H9 (cell line): ENCODE results near the gene NANOS3. TPM values are rescaled to one million over a fixed set of nuclear protein-coding genes. Genes with fewer than 3 reads are reported as not detected.

Experiments
- DNase-seq: peaks from one replicate; pipeline ENCODE4 v3.0.0-alpha.2; 2017
- H2AFZ ChIP-seq: one replicate; pipeline ENCODE4 v1.6.1; 2013; ENCODE audit warnings: mild to moderate bottlenecking, low read length, control low read depth, moderate library complexity
- H2AK5ac ChIP-seq: 2 replicates; pipeline ENCODE4 v1.6.1; 2013; ENCODE audit warnings: low read length, control low read depth, mixed read lengths; ENCODE audit not compliant: insufficient read length
- H2BK120ac ChIP-seq: one replicate; pipeline ENCODE4 v1.6.1; 2013; ENCODE audit warnings: low read depth, mild to moderate bottlenecking, low read length, control low read depth, inconsistent platforms; ENCODE audit not compliant: poor library complexity, severe bottlenecking
- H2BK12ac ChIP-seq: 2 replicates; pipeline ENCODE4 v1.6.1; 2013; ENCODE audit warnings: low read length, control low read depth, mixed read lengths, low read depth; ENCODE audit not compliant: insufficient read length
- H2BK15ac ChIP-seq: 2 replicates; pipeline ENCODE4 v1.6.1; 2013; ENCODE audit warnings: low read depth, low read length, control low read depth
- H2BK20ac ChIP-seq: one replicate; pipeline ENCODE4 v1.6.1; 2013; ENCODE audit warnings: low read depth, mild to moderate bottlenecking, low read length, control low read depth, inconsistent platforms; ENCODE audit not compliant: poor library complexity, severe bottlenecking
- H2BK5ac ChIP-seq: 2 replicates; pipeline ENCODE4 v1.6.1; 2013; ENCODE audit warnings: low read length, control low read depth, mixed read lengths; ENCODE audit not compliant: insufficient read length
- H3K14ac ChIP-seq: 2 replicates; pipeline ENCODE4 v1.6.1; 2013; ENCODE audit warnings: low read length, control low read depth; ENCODE audit not compliant: insufficient read depth
- H3K18ac ChIP-seq: 2 replicates; pipeline ENCODE4 v1.6.1; 2013; ENCODE audit warnings: low read depth, mild to moderate bottlenecking, mixed read lengths, low read length, control low read depth; ENCODE audit not compliant: insufficient read length
- H3K23ac ChIP-seq: 2 replicates; pipeline ENCODE4 v1.6.1; 2013; ENCODE audit warnings: low read length, control low read depth, mixed read lengths, low read depth; ENCODE audit not compliant: insufficient read length
- H3K23me2 ChIP-seq: 2 replicates; pipeline ENCODE4 v1.6.1; 2013; ENCODE audit warnings: low read depth, mild to moderate bottlenecking, mixed read lengths, low read length, control low read depth; ENCODE audit not compliant: insufficient read length, poor library complexity, severe bottlenecking
- H3K27ac ChIP-seq: 2 replicates; pipeline ENCODE4 v1.5.1; 2013; ENCODE audit warnings: low read length, control low read depth, mixed read lengths, low read depth; ENCODE audit not compliant: insufficient read length
- H3K27me3 ChIP-seq: 2 replicates; pipeline ENCODE4 v1.6.1; 2013; ENCODE audit warnings: low read length, control low read depth, inconsistent platforms; ENCODE audit not compliant: insufficient read depth
- H3K4ac ChIP-seq: 2 replicates; pipeline ENCODE4 v1.6.1; 2013; ENCODE audit warnings: low read depth, mild to moderate bottlenecking, control low read depth, inconsistent platforms, low read length, moderate library complexity
- H3K4me1 ChIP-seq: 2 replicates; pipeline ENCODE4 v1.6.1; 2013; ENCODE audit warnings: low read length, control low read depth, inconsistent platforms; ENCODE audit not compliant: insufficient read depth
- H3K4me2 ChIP-seq: 2 replicates; pipeline ENCODE4 v1.6.1; 2013; ENCODE audit warnings: low read length, control low read depth, mixed read lengths; ENCODE audit not compliant: insufficient read length, insufficient read depth
- H3K56ac ChIP-seq: 2 replicates; pipeline ENCODE4 v1.6.1; 2013; ENCODE audit warnings: low read depth, mild to moderate bottlenecking, mixed read lengths, low read length, control low read depth; ENCODE audit not compliant: insufficient read length
- H3K79me1 ChIP-seq: 2 replicates; pipeline ENCODE4 v1.6.1; 2013; ENCODE audit warnings: low read depth, mild to moderate bottlenecking, moderate library complexity, low read length, control low read depth, inconsistent platforms; ENCODE audit not compliant: insufficient read depth, poor library complexity, severe bottlenecking
- H3K79me2 ChIP-seq: 2 replicates; pipeline ENCODE4 v1.6.1; 2013; ENCODE audit warnings: low read length, control low read depth, inconsistent platforms; ENCODE audit not compliant: insufficient read depth
- H3K9ac ChIP-seq: 2 replicates; pipeline ENCODE4 v1.6.1; 2013; ENCODE audit warnings: low read length, control low read depth, mixed read lengths; ENCODE audit not compliant: insufficient read length; ENCODE audit errors: extremely low read depth
- H3K9me3 ChIP-seq: one replicate; pipeline ENCODE4 v1.6.1; 2013; ENCODE audit warnings: low read depth, low read length, inconsistent platforms; ENCODE audit not compliant: control insufficient read depth
- H3T11ph ChIP-seq: one replicate; pipeline ENCODE4 v1.6.1; 2013; ENCODE audit warnings: mild to moderate bottlenecking, low read length, control low read depth, inconsistent platforms
- H4K20me1 ChIP-seq: one replicate; pipeline ENCODE4 v1.6.1; 2013; ENCODE audit not compliant: control insufficient read depth, insufficient read length, insufficient read depth
- H4K5ac ChIP-seq: 2 replicates; pipeline ENCODE4 v1.6.1; 2013; ENCODE audit warnings: low read depth, mild to moderate bottlenecking, mixed read lengths, low read length, control low read depth; ENCODE audit not compliant: insufficient read length
- H4K8ac ChIP-seq: replicated peaks from 2 replicates; pipeline ENCODE4 v1.6.1; 2013; ENCODE audit warnings: low read length, control low read depth, mixed read lengths, low read depth; ENCODE audit not compliant: insufficient read length
- H4K91ac ChIP-seq: 2 replicates; pipeline ENCODE4 v1.6.1; 2013; ENCODE audit warnings: low read depth, mild to moderate bottlenecking, moderate library complexity, mixed read lengths, low read length, control low read depth; ENCODE audit not compliant: insufficient read length
- H3K27ac Mint-ChIP-seq, 3 experiments: 2 replicates in 2 of 3; 3 replicates in 1 of 3; pipeline ENCODE4 v1.8.0; 2020 to 2021; ENCODE audit warnings: mixed read lengths in 3 of 3, mild to moderate bottlenecking in 1 of 3, moderate library complexity in 1 of 3
- H3K27me3 Mint-ChIP-seq: 2 replicates; pipeline ENCODE4 v1.8.0; 2021; ENCODE audit warnings: low read depth, mild to moderate bottlenecking, moderate library complexity, mixed read lengths
- H3K36me3 Mint-ChIP-seq, 3 experiments: 2 replicates in 2 of 3; 3 replicates in 1 of 3; pipeline ENCODE4 v1.8.0; 2020 to 2021; ENCODE audit warnings: low read depth in 3 of 3, mixed read lengths in 3 of 3; ENCODE audit not compliant: insufficient read depth in 1 of 3
- H3K4me1 Mint-ChIP-seq, 2 experiments: 2 replicates each; pipeline ENCODE4 v1.8.0; 2020; ENCODE audit warnings: mixed read lengths in 2 of 2
- H3K4me3 Mint-ChIP-seq, 2 experiments: 2 replicates in 1 of 2; 3 replicates in 1 of 2; pipeline ENCODE4 v1.8.0; 2020 to 2021; ENCODE audit warnings: mild to moderate bottlenecking in 2 of 2, mixed read lengths in 2 of 2, moderate library complexity in 1 of 2
- H3K9me3 Mint-ChIP-seq, 2 experiments: 2 replicates in 1 of 2; 3 replicates in 1 of 2; pipeline ENCODE4 v1.8.0; 2020; ENCODE audit warnings: mild to moderate bottlenecking in 2 of 2, mixed read lengths in 2 of 2, moderate library complexity in 1 of 2
- WGBS: extraction: QIAGEN DNeasy Blood & Tissue Kit; methylation state at CpG from one replicate; pipeline ENCODE4 v1.1.7; 2013; ENCODE audit warnings: missing lambda C conversion rate, low lambda C conversion rate, mixed read lengths; ENCODE audit not compliant: insufficient read length; ENCODE audit errors: extremely low coverage; 5-methylcytosine and 5-hydroxymethylcytosine counted together
- total RNA-seq: library from RNA; stranded (reverse); gene quantifications from 2 replicates; pipeline ENCODE4 v1.2.1, GENCODE V29; 2021
- TF ChIP-seq, protein P1 (sequence below): fragments of 200-600 bp; sonication (generic); conservative IDR thresholded peaks from 3 replicates; pipeline ENCODE4 v1.8.0; 2021; ENCODE audit warnings: antibody characterized with exemption, mild to moderate bottlenecking

NANOS3 gene
- total RNA-seq, 1 experiment from 2014 or later = not detected

DNA sequence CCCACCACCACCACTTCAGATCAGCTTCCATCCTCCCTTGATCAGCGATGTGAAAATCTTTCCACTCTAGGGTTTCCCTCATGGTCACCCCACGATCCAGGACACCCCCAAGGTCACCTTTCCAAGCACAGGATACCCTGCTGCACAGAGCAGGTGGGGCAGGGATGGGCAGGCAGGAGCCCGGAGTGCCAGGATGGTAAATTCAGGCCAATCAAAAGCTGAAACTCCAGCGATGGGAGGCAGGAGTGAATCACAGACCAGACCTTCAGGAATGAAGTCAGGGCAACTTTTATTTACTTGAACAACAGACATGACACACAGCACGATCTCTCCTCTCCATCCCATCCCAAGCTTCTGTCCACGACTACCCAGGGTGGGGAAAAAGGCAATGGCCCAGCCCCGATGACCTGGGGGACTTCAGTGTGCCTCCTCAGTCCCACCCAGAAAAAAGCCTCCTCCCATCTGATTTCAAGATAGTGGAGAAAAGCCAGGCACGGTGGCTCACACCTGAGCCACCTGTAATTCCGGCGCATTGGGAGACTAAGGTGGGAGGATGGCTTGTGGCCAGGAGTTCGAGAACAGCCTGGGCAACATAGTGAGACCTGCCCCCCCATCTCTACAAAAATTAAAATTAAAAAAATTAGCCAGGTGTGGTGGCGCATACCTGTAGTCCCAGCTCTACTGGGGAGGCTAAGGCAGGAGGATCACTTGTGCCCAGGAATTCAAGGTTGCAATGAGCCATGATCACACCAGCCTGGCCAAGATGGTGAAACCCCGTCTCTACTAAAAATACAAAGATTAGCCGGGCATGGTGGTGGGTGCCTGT is 42.5 kb upstream of the NANOS3 start:
- H3K27me3 ChIP-seq = no peaks in the 10 kb centered on the region
- H3K79me1 ChIP-seq = no peaks in the 10 kb centered on the region
- no CpG with 5 or more reads among the region's 14 CpGs for WGBS
- Mint-ChIP-seq H3K27ac (peak overlapping the region in 2 of 3 experiments; percentile 60 to 77; a peak in 4 of 7 replicates), H3K36me3 (peaks cover 7 to 20% (median 19%) of the 10 kb centered on the region in 3 experiments; a peak in 6 of 7 replicates), H3K4me3 (peak overlapping the region; percentile 50 to 81), H3K27me3 (no peaks in the 10 kb centered on the region; the same call in 1 of the 2 replicates), H3K4me1 (peaks cover 8 to 10% of the 10 kb centered on the region in 2 experiments; a peak in 3 of 4 replicates), H3K9me3 (no peaks in the 10 kb centered on the region; a peak in 1 of 5 replicates)
- H3K23ac ChIP-seq = no peak overlapping the region
- H4K20me1 ChIP-seq = no peaks in the 10 kb centered on the region
- H2AK5ac ChIP-seq = no peak overlapping the region
- no peak overlapping the region for H3K4ac ChIP-seq
- H2BK20ac ChIP-seq = no peak overlapping the region
- no peaks in the 10 kb centered on the region for H3K9me3 ChIP-seq
- H2BK120ac ChIP-seq = no peak overlapping the region
- H3K27ac ChIP-seq = no peak overlapping the region
- no peak overlapping the region for H4K91ac ChIP-seq
- H3K9ac ChIP-seq = no peak overlapping the region
- H3K4me2 ChIP-seq = peak overlapping the region; percentile 63
- no peak overlapping the region for H3K56ac ChIP-seq
- no peaks in the 10 kb centered on the region for H3K79me2 ChIP-seq
- H2BK15ac ChIP-seq = no peak overlapping the region
- no peak overlapping the region for H2BK5ac ChIP-seq
- H4K8ac ChIP-seq = no peak overlapping the region
- H3K14ac ChIP-seq = no peak overlapping the region
- peak; percentile 45 for DNase-seq
- H3K18ac ChIP-seq = peak overlapping the region; percentile 28
- peaks cover 7% of the 10 kb centered on the region for H3K23me2 ChIP-seq
- no peak overlapping the region for H2BK12ac ChIP-seq
- H2AFZ ChIP-seq = no peak overlapping the region
- no peaks in the 10 kb centered on the region; the same call in 1 of the 2 replicates for H3K4me1 ChIP-seq
- no peak overlapping the region for H3T11ph ChIP-seq
- TF ChIP-seq, protein P1, sequence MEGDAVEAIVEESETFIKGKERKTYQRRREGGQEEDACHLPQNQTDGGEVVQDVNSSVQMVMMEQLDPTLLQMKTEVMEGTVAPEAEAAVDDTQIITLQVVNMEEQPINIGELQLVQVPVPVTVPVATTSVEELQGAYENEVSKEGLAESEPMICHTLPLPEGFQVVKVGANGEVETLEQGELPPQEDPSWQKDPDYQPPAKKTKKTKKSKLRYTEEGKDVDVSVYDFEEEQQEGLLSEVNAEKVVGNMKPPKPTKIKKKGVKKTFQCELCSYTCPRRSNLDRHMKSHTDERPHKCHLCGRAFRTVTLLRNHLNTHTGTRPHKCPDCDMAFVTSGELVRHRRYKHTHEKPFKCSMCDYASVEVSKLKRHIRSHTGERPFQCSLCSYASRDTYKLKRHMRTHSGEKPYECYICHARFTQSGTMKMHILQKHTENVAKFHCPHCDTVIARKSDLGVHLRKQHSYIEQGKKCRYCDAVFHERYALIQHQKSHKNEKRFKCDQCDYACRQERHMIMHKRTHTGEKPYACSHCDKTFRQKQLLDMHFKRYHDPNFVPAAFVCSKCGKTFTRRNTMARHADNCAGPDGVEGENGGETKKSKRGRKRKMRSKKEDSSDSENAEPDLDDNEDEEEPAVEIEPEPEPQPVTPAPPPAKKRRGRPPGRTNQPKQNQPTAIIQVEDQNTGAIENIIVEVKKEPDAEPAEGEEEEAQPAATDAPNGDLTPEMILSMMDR = no peak
- no peak overlapping the region for H4K5ac ChIP-seq
